ENCODE data around the gene RPL35A.
A peak's percentile ranks its signal among the peaks of the same experiment; 100 is the strongest.

RPL35A gene

GRCh38 chr3:197936819-197937384 lies 13.1 kb upstream of the RPL35A start:
- Histone ChIP-seq H3K4me3 (replicated peaks; ENCODE audit: low read depth, low read length) (no peak overlapping the region), H3K36me3 (ENCODE audit: control insufficient read depth, insufficient read depth, low read length) (no peaks in the 10 kb centered on the region), H3K27me3 (replicated peaks; ENCODE audit: control insufficient read depth, insufficient read depth, low read length) (no peaks in the 10 kb centered on the region)
- no peak for DNase-seq (ENCODE audit: extremely low read depth, insufficient read length)
- no peak for TF ChIP-seq CTCF (IDR thresholded peaks at IDR 0.05; ENCODE audit: insufficient read depth, low read length, poor library complexity, severe bottlenecking)

- H3K27me3 ChIP-seq (replicated peaks; ENCODE audit: control insufficient read depth, insufficient read depth, low read length), result no peaks in the 10 kb centered on the region
- DNase-seq (ENCODE audit: extremely low read depth, insufficient read length), result no peak
- TF ChIP-seq CTCF (IDR thresholded peaks at IDR 0.05; ENCODE audit: insufficient read depth, low read length, poor library complexity, severe bottlenecking), result no peak
- no peaks in the 10 kb centered on the region for H3K36me3 ChIP-seq (ENCODE audit: control insufficient read depth, insufficient read depth, low read length)
- no peak overlapping the region for H3K4me3 ChIP-seq (replicated peaks; ENCODE audit: low read depth, low read length)
Measured at GRCh38 chr3:197940745-197941384, 9.1 kb upstream of the RPL35A start.

- no peak for DNase-seq (ENCODE audit: extremely low read depth, insufficient read length)
- no peak overlapping the region for H3K4me3 ChIP-seq (replicated peaks; ENCODE audit: low read depth, low read length)
- peak; percentile 78 for TF ChIP-seq CTCF (IDR thresholded peaks at IDR 0.05; ENCODE audit: insufficient read depth, low read length, poor library complexity, severe bottlenecking)
Measured at GRCh38 chr3:197942956-197943556, 6.9 kb upstream of the RPL35A start.

GRCh38 chr3:197949191-197949777 lies 706 bp upstream of the RPL35A start:
- Histone ChIP-seq H3K4me3 (replicated peaks; ENCODE audit: low read depth, low read length) (peak overlapping the region; percentile 97), H3K27me3 (replicated peaks; ENCODE audit: control insufficient read depth, insufficient read depth, low read length) (no peaks in the 10 kb centered on the region), H3K36me3 (ENCODE audit: control insufficient read depth, insufficient read depth, low read length) (peaks cover 14% of the 10 kb centered on the region)
- no peak for TF ChIP-seq CTCF (IDR thresholded peaks at IDR 0.05; ENCODE audit: insufficient read depth, low read length, poor library complexity, severe bottlenecking)
- DNase-seq (ENCODE audit: extremely low read depth, insufficient read length), result no peak

More at GRCh38 chr3:197942956-197943556, 6.9 kb upstream of the RPL35A start:
- no peaks in the 10 kb centered on the region for H3K27me3 ChIP-seq (replicated peaks; ENCODE audit: control insufficient read depth, insufficient read depth, low read length)
- H3K36me3 ChIP-seq (ENCODE audit: control insufficient read depth, insufficient read depth, low read length), result no peaks in the 10 kb centered on the region

GRCh38 chr3:197950677-197951061 lies 679 bp downstream of the RPL35A start:
- H3K36me3 ChIP-seq (ENCODE audit: control insufficient read depth, insufficient read depth, low read length), result peaks cover 16% of the 10 kb centered on the region
- no peaks in the 10 kb centered on the region for H3K27me3 ChIP-seq (replicated peaks; ENCODE audit: control insufficient read depth, insufficient read depth, low read length)
- DNase-seq (ENCODE audit: extremely low read depth, insufficient read length), result no peak
- H3K4me3 ChIP-seq (replicated peaks; ENCODE audit: low read depth, low read length), result peak overlapping the region; percentile 97
- TF ChIP-seq CTCF (IDR thresholded peaks at IDR 0.05; ENCODE audit: insufficient read depth, low read length, poor library complexity, severe bottlenecking), result no peak
